ENCODE measurements around the gene CDHR5.

Gene CDHR5

GRCh38 chr11:601573-602245, 23.0 kb downstream of the CDHR5 start:
- H3K4me3 ChIP-seq (replicated peaks; ENCODE audit: low read depth, low read length) = no peak overlapping the region
- TF ChIP-seq CTCF (IDR thresholded peaks at IDR 0.05; ENCODE audit: low read depth, low read length, missing control alignments) = no peak
- DNase-seq (ENCODE audit: extremely low read depth, low read depth) = no peak

GRCh38 chr11:598005-598680, 26.6 kb downstream of the CDHR5 start:
- DNase-seq (ENCODE audit: extremely low read depth, low read depth) = no peak
- TF ChIP-seq CTCF (IDR thresholded peaks at IDR 0.05; ENCODE audit: low read depth, low read length, missing control alignments) = no peak
- no peak overlapping the region for H3K4me3 ChIP-seq (replicated peaks; ENCODE audit: low read depth, low read length)

GRCh38 chr11:597166-597725, 27.5 kb downstream of the CDHR5 start:
- no peak overlapping the region for H3K4me3 ChIP-seq (replicated peaks; ENCODE audit: low read depth, low read length)
- DNase-seq (ENCODE audit: extremely low read depth, low read depth) = no peak
- TF ChIP-seq CTCF (IDR thresholded peaks at IDR 0.05; ENCODE audit: low read depth, low read length, missing control alignments) = no peak

- no peak for DNase-seq (ENCODE audit: extremely low read depth, low read depth)
- H3K4me3 ChIP-seq (replicated peaks; ENCODE audit: low read depth, low read length) = no peak overlapping the region
- TF ChIP-seq CTCF (IDR thresholded peaks at IDR 0.05; ENCODE audit: low read depth, low read length, missing control alignments) = no peak
These were observed 28.4 kb downstream of the CDHR5 start for GRCh38 chr11:596374-596773.

- TF ChIP-seq CTCF (IDR thresholded peaks at IDR 0.05; ENCODE audit: low read depth, low read length, missing control alignments) = no peak
- H3K4me3 ChIP-seq (replicated peaks; ENCODE audit: low read depth, low read length) = no peak overlapping the region
- no peak for DNase-seq (ENCODE audit: extremely low read depth, low read depth)
These were observed 29.4 kb downstream of the CDHR5 start for GRCh38 chr11:595400-595799.

- no peak for DNase-seq (ENCODE audit: extremely low read depth, low read depth)
- no peak for TF ChIP-seq CTCF (IDR thresholded peaks at IDR 0.05; ENCODE audit: low read depth, low read length, missing control alignments)
- H3K4me3 ChIP-seq (replicated peaks; ENCODE audit: low read depth, low read length) = no peak overlapping the region
These were observed 31.4 kb downstream of the CDHR5 start for GRCh38 chr11:593347-593746.
